ENCODE data around the gene KPTN.

Gene KPTN

GRCh38 chr19:47497050-47497766 is 13.2 kb upstream of the KPTN start:
- no peaks in the 10 kb centered on the region for H3K36me3 ChIP-seq (replicated peaks; ENCODE audit: insufficient read depth, low read length)
- H4K20me1 ChIP-seq (ENCODE audit: insufficient read depth, low read length): no peaks in the 10 kb centered on the region

DNA sequence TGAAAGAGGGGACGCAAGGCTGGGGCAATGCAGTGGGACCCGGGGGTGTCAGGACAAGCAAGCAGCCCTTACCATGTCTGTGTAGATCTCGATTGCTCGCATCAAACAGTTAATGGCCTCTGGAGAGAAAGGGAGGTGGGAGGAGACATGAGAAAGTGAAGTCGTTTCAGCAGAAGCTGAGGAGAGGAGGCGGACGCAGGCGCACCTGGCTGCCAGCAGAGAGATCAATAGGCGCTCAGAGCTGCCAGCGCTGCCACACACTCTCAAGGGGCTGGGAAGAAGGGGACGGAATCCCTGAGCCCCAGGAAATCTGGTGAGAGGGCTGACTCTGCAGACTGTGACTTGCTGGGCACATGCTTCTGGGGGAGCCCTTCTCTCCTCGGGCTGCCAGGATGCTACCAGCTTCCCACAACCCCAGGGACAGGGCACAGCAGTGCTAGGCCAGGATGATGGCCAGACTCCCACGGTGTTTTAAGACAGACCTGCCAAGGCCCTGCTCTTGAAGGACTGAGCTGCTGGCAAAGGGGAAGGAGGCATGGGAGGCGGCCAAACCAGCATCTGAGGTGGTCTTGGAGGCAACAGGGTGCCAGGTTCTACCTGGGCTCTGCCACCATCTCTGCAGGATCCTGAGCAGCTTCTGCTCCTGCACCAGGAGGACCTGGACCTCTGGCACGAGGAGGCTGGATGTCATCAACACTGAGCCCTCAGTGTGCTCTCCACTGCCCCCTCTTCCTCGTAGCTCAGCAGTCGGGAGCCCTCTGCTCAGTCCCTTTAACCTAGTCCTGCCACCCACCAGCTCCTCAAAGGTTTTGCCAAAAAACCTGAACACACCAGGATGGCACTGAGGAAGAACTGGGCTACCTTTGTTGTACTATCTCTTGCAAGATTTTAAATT is 11.7 kb upstream of the KPTN start:
- no peak overlapping the region for H3K9ac ChIP-seq (ENCODE audit: low read length)

More at GRCh38 chr19:47497050-47497766, 13.2 kb upstream of the KPTN start:
- DNase-seq: no peak
- no peak overlapping the region for H3K4me3 ChIP-seq (ENCODE audit: low read length)
- H3K9me2 ChIP-seq (replicated peaks; ENCODE audit: insufficient read depth, low read length): no peaks in the 10 kb centered on the region
- H3K9ac ChIP-seq (ENCODE audit: low read length): no peak overlapping the region
- TF ChIP-seq EZH2 (optimal IDR thresholded peaks at IDR 0.05; ENCODE audit: low read depth, low read length): no peak
- H3K27me3 ChIP-seq (replicated peaks; ENCODE audit: insufficient read depth, low read length): no peaks in the 10 kb centered on the region
- H3K79me2 ChIP-seq (ENCODE audit: low read length): 0 out of 2 replicates have a peak, but pooled peaks cover 10% of the 10 kb centered on the region
- no peak overlapping the region for H2AFZ ChIP-seq (ENCODE audit: low read length)
- H3K9me3 ChIP-seq (replicated peaks; ENCODE audit: insufficient read depth, low read length): no peaks in the 10 kb centered on the region
- no peak overlapping the region for H3K4me2 ChIP-seq (ENCODE audit: low read depth, low read length)
- H3F3A ChIP-seq (ENCODE audit: insufficient read depth, low read length): no peaks in the 10 kb centered on the region
- H3K4me1 ChIP-seq (ENCODE audit: low read length): no peaks in the 10 kb centered on the region
- no peak overlapping the region for H3K27ac ChIP-seq (ENCODE audit: low read length)

GRCh38 chr19:47494729-47495128 is 10.7 kb upstream of the KPTN start:
- no peak for TF ChIP-seq CTCF (IDR thresholded peaks at IDR 0.05; ENCODE audit: low read length)
- no peak for TF ChIP-seq EZH2 (optimal IDR thresholded peaks at IDR 0.05; ENCODE audit: low read depth, low read length)
- TF ChIP-seq EZH2phosphoT487 (IDR thresholded peaks at IDR 0.05; ENCODE audit: low read length): no peak
- Histone ChIP-seq H2AFZ (ENCODE audit: low read length) (no peak overlapping the region), H3K9ac (ENCODE audit: low read length) (no peak overlapping the region), H3K79me2 (ENCODE audit: low read length) (0 out of 2 replicates have a peak, but pooled peaks cover 3% of the 10 kb centered on the region), H3K27me3 (replicated peaks; ENCODE audit: insufficient read depth, low read length) (no peaks in the 10 kb centered on the region), H3K27ac (ENCODE audit: low read length) (no peak overlapping the region), H3K4me1 (ENCODE audit: low read length) (peaks cover 7% of the 10 kb centered on the region; the same call in 1 of the 2 replicates), H3F3A (ENCODE audit: insufficient read depth, low read length) (no peaks in the 10 kb centered on the region), H3K9me2 (replicated peaks; ENCODE audit: insufficient read depth, low read length) (no peaks in the 10 kb centered on the region), H3K9me3 (replicated peaks; ENCODE audit: insufficient read depth, low read length) (no peaks in the 10 kb centered on the region), H4K20me1 (ENCODE audit: insufficient read depth, low read length) (no peaks in the 10 kb centered on the region), H3K36me3 (replicated peaks; ENCODE audit: insufficient read depth, low read length) (no peaks in the 10 kb centered on the region), H3K4me3 (ENCODE audit: low read length) (no peak overlapping the region), H3K4me2 (ENCODE audit: low read depth, low read length) (no peak overlapping the region)
- no peak for DNase-seq

More for the DNA sequence above, 11.7 kb upstream of the KPTN start:
- Histone ChIP-seq H3K27ac (ENCODE audit: low read length) (no peak overlapping the region), H3K4me2 (ENCODE audit: low read depth, low read length) (no peak overlapping the region), H3K4me1 (ENCODE audit: low read length) (peaks cover 5% of the 10 kb centered on the region; the same call in 1 of the 2 replicates), H3K79me2 (ENCODE audit: low read length) (0 out of 2 replicates have a peak, but pooled peaks cover 3% of the 10 kb centered on the region), H3K36me3 (replicated peaks; ENCODE audit: insufficient read depth, low read length) (no peaks in the 10 kb centered on the region), H3K9me2 (replicated peaks; ENCODE audit: insufficient read depth, low read length) (no peaks in the 10 kb centered on the region), H3K4me3 (ENCODE audit: low read length) (no peak overlapping the region), H3K9me3 (replicated peaks; ENCODE audit: insufficient read depth, low read length) (no peaks in the 10 kb centered on the region), H4K20me1 (ENCODE audit: insufficient read depth, low read length) (no peaks in the 10 kb centered on the region), H3F3A (ENCODE audit: insufficient read depth, low read length) (no peaks in the 10 kb centered on the region), H3K27me3 (replicated peaks; ENCODE audit: insufficient read depth, low read length) (no peaks in the 10 kb centered on the region), H2AFZ (ENCODE audit: low read length) (no peak overlapping the region)
- DNase-seq: no peak
- TF ChIP-seq CTCF (IDR thresholded peaks at IDR 0.05; ENCODE audit: low read length) (no peak), EZH2 (optimal IDR thresholded peaks at IDR 0.05; ENCODE audit: low read depth, low read length) (no peak), EZH2phosphoT487 (IDR thresholded peaks at IDR 0.05; ENCODE audit: low read length) (no peak)

All from MM.1S (cell line).